Activated CD8-positive, alpha-beta memory T cell treated with anti-CD3 and anti-CD28 coated beads for 48 hours (primary cell): ENCODE measurements around the gene GLG1.
"Not testable (repeated sequence)": the region's sequence is repeated elsewhere in the genome, so short reads cannot be mapped to it uniquely, and the experiment has no call there.

Source experiments
- DNase-seq, 3 experiments: peaks; one replicate each; pipeline ENCODE4 v3.0.0-alpha.2; 2020; ENCODE audit warnings: low read depth in 2 of 3, low spot score in 2 of 3

The GLG1 gene

GRCh38 chr16:74542911-74543578 is 63.9 kb downstream of the GLG1 start:
- DNase-seq: not testable (repeated sequence)

GRCh38 chr16:74540663-74541062 is 66.3 kb downstream of the GLG1 start:
- DNase-seq: not testable (repeated sequence)

GRCh38 chr16:74538801-74539200 is 68.1 kb downstream of the GLG1 start:
- not testable (repeated sequence) for DNase-seq

DNA sequence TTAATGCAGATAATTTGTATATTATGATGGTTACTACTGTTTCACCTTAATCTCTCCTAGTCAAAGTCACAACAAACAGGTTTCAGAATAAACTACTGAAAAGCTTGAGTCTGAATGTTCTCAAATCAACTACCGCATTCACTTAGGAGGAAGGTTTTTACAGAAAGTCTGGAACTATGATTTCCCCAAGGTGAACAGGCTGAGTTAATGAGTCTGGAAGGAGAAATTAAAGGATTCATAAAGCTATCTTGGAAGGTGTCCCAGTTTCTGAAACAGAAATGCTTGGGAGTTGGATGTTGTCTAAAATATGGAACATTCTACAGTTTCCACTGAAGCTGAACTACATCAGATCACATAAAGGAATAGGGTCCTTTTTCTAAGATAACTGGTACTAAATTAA is 69.2 kb downstream of the GLG1 start:
- not testable (repeated sequence) for DNase-seq

- not testable (repeated sequence) for DNase-seq
Observed at GRCh38 chr16:74534650-74535049, 72.3 kb downstream of the GLG1 start.

- no peak for DNase-seq
Observed at GRCh38 chr16:74524926-74525325, 82.0 kb downstream of the GLG1 start.

GRCh38 chr16:74524117-74524516 is 82.8 kb downstream of the GLG1 start:
- no peak for DNase-seq

GRCh38 chr16:74523706-74524105 is 83.2 kb downstream of the GLG1 start:
- not testable (repeated sequence) for DNase-seq

DNA sequence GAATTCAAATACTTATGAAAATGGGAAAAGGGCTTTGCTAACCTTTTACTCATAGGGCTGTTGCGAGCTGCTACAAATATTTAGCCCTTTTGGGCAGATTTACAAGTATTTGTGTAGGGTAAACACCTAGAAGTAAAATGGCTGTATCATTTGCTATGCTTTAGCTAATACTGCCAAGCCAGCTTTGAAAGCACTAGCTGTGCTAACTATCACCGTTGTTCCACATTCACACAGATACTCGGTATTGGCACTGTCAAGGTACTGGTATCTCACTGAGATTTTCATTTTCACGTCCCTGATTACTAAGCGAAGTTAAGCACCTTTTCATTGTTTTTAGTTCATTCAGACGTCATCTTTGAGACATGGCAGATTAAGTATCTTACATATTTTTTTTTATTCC is 84.8 kb downstream of the GLG1 start:
- no peak for DNase-seq

GRCh38 chr16:74521691-74522090 is 85.2 kb downstream of the GLG1 start:
- no peak for DNase-seq

GRCh38 chr16:74518934-74519333 is 88.0 kb downstream of the GLG1 start:
- not testable (repeated sequence) for DNase-seq

DNA sequence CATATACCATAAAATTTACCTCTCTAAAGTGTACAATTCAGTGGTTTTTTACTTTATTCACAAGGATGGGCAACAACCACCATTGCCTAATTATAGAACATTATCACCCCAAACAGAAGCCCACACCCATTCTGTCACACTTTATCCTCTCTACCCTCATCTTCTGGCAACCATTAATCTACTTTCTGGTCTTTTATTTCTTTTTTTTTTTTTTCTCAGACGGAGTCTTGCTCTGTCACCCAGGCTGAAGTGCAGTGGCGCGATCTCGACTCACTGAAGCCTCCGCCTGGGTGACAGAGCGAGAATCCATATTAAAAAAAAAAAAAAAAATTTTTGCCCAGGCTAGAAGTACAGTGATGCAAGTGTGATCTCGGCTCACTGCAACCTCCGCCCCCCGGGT is 95.0 kb downstream of the GLG1 start:
- DNase-seq: no peak

DNA sequence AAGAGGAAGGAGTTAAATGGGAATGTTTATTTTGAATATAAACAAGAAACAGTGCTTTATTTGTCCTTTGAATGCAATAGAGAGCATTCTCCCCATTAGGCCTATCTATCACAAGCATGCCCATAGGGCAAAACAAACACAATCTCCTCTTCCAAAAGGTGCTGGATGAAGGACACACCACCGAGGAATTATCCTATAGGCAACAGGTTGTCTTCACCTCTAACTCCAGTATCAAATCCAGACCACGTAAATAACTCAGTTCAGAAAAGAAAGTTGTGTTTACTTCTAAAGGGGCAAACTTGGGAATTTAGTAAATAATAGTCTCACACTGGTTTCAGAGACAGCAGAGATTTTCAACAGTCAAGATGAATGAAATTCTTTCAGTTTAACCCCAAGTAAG is 101.9 kb downstream of the GLG1 start:
- DNase-seq: no peak

- no peak for DNase-seq
Observed at GRCh38 chr16:74503412-74503811, 103.5 kb downstream of the GLG1 start.

DNA sequence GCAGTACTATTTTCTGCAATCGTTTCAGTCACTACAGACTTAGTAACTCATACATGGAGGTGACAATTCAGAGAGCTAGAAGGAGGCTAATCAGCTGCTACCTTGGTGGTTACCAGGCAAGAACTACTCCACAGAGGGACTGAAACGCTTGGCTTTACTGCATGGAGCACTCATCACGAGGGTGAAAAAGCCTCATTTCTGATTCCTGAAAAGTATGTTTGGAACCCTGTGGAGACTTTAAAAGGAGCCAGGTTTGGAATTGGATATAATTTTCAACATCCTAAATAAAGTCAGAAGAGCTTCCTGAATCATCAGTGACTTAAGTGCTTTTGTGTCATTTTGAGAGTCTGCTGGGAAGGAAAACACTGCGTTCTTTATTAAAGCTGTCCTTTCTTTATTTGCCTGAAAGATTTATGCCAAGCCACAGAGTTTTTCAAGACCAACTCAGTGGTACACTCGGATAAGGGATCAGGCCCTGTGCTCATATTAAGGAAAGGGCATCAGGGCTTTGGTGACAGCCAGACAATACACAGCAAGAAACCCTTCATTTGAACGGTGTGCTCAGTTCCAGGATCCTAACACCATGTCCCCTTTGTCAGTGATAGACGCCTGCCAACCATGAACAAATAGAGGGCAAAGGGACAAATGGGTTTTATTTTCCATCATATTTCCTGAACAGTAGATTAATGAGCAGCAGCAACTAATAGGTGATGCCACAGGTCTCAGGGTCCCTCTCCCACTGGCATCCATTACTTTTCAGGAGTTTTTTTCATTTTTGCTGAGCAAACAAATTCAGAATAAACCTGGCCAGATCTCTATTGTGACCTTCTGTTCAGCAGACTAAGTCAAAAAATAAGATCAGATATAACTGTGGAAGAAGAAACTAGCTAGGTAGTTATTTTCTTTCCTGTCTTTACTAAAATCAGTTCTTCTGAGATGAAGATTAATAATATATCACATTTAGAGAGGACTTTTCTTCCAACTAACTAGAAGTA is 105.1 kb downstream of the GLG1 start:
- no peak for DNase-seq

DNA sequence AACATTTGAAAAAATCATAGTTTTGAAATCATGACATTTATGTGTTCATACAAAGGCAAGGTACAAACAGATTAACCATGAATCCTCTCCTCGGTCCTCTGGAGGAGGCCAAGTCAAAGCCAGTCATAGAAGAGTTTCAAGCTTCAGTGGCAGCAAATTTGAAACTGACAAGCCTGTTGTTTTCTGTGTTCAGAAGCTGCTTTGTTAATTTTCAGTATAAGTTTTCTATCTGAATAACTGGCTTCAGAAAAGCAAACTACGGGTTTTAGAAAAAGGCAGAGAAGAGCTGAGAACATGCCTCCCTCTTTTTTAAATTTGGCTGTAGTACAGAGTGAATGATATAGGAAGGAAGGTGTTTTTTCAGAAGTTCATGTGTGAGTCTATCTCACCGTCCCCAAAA is 106.0 kb downstream of the GLG1 start:
- DNase-seq: no peak

GRCh38 chr16:74499114-74499513 is 107.8 kb downstream of the GLG1 start:
- no peak for DNase-seq

DNA sequence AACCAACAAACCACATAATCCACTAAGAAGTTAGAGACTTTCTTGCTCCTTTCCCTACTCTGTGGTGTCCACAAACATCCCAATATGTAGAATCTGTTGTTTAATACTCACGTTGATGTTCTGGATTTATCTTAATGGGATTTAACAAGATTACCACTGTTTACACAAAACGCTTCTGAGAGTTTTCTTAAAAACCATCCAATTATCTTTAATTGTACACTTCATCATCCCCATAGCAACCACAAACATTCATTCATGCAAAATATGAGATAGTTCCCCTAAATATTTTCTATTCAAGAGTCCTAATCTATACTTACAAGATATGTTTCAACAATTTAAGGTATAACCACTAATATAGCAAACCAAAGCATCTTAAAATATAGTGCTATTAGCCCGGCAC is 109.2 kb downstream of the GLG1 start:
- no peak for DNase-seq

GRCh38 chr16:74496054-74496453 is 110.9 kb downstream of the GLG1 start:
- no peak for DNase-seq

GRCh38 chr16:74492976-74493375 is 113.9 kb downstream of the GLG1 start:
- no peak for DNase-seq

DNA sequence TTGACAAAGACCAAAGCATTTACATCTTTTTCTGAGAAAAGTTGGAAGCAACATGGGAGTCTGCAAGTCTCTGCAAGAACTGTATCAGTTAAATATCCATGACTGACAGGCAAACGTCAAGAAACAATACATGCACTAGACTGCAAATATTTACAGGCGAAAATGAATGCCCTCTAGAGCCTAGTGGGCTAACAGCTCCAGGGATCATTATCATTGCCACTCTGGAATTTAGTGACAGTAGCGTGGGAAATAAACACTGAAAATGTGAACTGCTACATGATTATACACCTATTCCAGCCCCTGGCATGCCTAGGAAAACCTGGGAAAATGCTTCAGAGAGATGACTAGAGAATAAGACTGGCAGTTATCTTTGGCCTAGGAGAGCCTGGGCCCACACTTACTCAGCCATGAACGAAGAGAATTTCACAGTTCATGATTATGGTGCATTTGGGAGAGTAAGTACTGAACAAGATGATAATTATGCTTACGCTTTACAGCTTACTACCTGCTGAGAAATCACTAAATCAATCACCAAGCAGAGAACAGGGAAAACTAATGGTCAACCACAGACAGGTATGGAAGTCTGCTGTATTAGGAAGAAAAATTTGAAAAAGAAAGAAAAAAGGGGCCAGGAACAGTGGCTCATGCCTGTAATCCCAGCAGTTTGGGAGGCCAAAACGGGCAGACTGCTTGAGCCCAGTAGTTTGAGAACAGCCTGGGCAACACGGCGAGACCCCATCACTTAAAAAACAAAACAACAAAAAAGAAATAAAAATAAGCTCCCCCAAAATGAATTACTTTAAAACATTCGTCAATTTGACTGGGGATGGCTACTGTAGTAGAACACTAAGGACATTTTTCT is 119.0 kb downstream of the GLG1 start:
- no peak for DNase-seq
